Mesothelial cell of epicardium (in vitro differentiated cells): ENCODE measurements around the gene SNX14. TPM values are rescaled to one million over a fixed set of nuclear protein-coding genes. Genes with fewer than 3 reads are reported as not detected.

Experiments used
- DNase-seq, 2 experiments: peaks; one replicate each; pipeline ENCODE4 v3.0.0; 2021; ENCODE audit warnings: low spot score in 2 of 2; ENCODE audit not compliant: unreplicated experiment in 2 of 2
- H3K27ac Mint-ChIP-seq: 2 replicates; pipeline ENCODE4 v1.8.0; 2021; ENCODE audit warnings: mixed read lengths
- H3K27me3 Mint-ChIP-seq: 2 replicates; pipeline ENCODE4 v1.8.0; 2021; ENCODE audit warnings: low read depth, mixed read lengths
- H3K36me3 Mint-ChIP-seq: 2 replicates; pipeline ENCODE4 v1.8.0; 2021; ENCODE audit warnings: mixed read lengths
- H3K4me1 Mint-ChIP-seq: 2 replicates; pipeline ENCODE4 v1.8.0; 2021; ENCODE audit warnings: mixed read lengths
- H3K4me3 Mint-ChIP-seq: 2 replicates; pipeline ENCODE4 v1.8.0; 2021; ENCODE audit warnings: mild to moderate bottlenecking, moderate library complexity, mixed read lengths
- H3K9me3 Mint-ChIP-seq: 2 replicates; pipeline ENCODE4 v1.8.0; 2021; ENCODE audit warnings: mixed read lengths
- total RNA-seq: library from RNA; stranded (reverse); gene quantifications from 3 replicates; pipeline ENCODE4 v1.2.1, GENCODE V29; 2021
- TF ChIP-seq, protein P1 (sequence below): fragments of 200-600 bp; sonication (generic); IDR thresholded peaks from one replicate; pipeline ENCODE4 v1.5.0; 2021; ENCODE audit warnings: antibody characterized with exemption; ENCODE audit not compliant: unreplicated experiment

SNX14 gene
- total RNA-seq, 1 donor from 2014 or later: 73.3 TPM

DNA sequence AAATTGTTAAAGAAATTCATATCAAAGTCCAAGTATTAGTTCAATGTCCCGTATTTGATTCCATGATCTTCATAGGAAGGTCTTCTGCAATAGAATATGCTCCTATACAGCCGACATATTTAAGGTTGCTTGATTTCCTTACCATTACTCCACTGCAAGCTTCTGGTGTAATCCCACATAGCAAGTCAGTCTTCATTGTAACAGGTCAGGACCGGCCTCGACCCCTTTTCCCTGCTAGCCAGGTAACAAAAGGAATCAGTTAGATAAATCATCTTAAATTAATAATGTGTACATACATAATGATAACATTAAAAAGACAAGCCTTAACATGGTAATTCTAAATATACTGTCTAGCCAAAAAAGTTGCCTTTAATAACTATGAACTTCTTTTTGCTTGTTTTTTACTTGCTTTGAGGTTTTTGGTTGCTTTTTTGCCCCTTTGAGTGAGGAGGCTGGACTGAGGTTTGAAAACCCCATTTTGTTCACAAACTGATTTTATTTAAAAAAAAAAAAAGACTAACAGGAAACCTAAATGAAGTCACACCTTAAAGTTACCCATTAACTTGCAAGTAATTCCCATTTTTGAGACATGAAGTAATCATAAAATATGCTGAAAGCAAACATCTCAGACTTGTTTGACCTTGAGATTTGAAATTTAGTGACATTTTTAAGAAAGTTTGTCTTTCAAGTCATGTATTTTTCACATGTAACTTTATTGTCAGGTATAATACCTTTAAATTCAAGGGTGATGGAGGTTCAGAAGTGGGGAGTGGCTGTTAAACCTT lies 19.2 kb upstream of the SNX14 start:
- no peaks in the 10 kb centered on the region for H3K27me3 Mint-ChIP-seq
- TF ChIP-seq, protein P1, sequence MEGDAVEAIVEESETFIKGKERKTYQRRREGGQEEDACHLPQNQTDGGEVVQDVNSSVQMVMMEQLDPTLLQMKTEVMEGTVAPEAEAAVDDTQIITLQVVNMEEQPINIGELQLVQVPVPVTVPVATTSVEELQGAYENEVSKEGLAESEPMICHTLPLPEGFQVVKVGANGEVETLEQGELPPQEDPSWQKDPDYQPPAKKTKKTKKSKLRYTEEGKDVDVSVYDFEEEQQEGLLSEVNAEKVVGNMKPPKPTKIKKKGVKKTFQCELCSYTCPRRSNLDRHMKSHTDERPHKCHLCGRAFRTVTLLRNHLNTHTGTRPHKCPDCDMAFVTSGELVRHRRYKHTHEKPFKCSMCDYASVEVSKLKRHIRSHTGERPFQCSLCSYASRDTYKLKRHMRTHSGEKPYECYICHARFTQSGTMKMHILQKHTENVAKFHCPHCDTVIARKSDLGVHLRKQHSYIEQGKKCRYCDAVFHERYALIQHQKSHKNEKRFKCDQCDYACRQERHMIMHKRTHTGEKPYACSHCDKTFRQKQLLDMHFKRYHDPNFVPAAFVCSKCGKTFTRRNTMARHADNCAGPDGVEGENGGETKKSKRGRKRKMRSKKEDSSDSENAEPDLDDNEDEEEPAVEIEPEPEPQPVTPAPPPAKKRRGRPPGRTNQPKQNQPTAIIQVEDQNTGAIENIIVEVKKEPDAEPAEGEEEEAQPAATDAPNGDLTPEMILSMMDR: no peak
- H3K36me3 Mint-ChIP-seq: peaks cover 24% of the 10 kb centered on the region
- H3K4me1 Mint-ChIP-seq: no peaks in the 10 kb centered on the region
- H3K27ac Mint-ChIP-seq: no peak overlapping the region
- H3K9me3 Mint-ChIP-seq: no peaks in the 10 kb centered on the region
- DNase-seq: no peak
- H3K4me3 Mint-ChIP-seq: no peak overlapping the region

DNA sequence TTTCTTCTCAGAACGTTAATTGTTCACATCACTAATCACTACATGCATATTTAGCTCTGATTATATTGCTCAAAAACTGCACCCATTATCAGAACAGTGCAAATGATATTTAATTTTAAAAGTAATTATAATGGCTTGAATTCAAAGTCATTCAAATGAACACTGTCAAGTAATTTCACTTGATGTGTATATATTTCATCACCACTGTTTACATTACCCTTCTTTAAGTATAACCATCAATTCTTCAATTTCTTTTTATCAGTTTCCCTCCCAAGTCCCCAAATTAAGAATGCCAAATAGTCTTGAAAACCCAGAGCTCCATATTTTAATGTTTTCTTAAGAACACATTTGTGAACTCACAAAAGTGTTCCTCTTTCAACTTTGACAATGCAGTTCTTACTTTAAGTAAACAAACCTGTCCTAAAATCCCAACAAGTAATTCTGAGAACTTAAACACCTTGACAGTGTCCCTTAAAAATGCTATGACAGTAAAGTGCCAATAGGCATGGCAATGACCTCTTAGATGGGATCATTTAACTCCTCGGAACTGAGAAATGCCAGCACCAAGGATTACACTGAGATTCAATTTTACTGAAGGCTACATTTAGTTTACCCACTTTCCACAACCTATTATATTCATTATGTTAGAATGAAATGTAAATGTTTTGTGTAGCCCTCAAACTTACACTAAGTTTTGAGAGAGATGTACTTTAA lies 16.7 kb upstream of the SNX14 start:
- Mint-ChIP-seq H3K36me3 (peaks cover 11% of the 10 kb centered on the region), H3K27me3 (no peaks in the 10 kb centered on the region), H3K27ac (no peak overlapping the region), H3K9me3 (no peaks in the 10 kb centered on the region), H3K4me1 (no peaks in the 10 kb centered on the region), H3K4me3 (no peak overlapping the region)
- no peak for DNase-seq
- TF ChIP-seq, protein P1: no peak

DNA sequence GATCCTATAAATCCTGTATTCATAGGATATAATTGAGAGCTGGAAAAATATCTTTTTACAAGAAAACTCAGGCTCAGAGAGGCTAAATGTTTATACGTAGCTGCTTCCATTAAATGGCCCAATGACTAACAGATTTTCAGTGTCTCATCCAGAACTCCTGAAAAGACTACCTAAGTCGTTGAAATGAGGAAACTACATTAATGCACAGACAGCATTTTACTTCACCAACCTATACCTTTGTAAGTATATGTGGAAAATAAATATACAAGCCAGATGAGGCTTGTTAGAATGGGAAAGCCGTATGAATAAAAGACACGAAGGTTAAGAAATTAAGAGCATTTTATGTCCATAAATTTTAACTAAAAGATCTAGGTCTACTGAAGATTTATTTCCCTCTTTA lies 8.4 kb upstream of the SNX14 start:
- DNase-seq: no peak
- TF ChIP-seq, protein P1: no peak
- Mint-ChIP-seq H3K4me1 (peaks cover 4% of the 10 kb centered on the region), H3K27ac (no peak overlapping the region), H3K27me3 (no peaks in the 10 kb centered on the region), H3K9me3 (no peaks in the 10 kb centered on the region), H3K4me3 (no peak overlapping the region), H3K36me3 (no peaks in the 10 kb centered on the region)

DNA sequence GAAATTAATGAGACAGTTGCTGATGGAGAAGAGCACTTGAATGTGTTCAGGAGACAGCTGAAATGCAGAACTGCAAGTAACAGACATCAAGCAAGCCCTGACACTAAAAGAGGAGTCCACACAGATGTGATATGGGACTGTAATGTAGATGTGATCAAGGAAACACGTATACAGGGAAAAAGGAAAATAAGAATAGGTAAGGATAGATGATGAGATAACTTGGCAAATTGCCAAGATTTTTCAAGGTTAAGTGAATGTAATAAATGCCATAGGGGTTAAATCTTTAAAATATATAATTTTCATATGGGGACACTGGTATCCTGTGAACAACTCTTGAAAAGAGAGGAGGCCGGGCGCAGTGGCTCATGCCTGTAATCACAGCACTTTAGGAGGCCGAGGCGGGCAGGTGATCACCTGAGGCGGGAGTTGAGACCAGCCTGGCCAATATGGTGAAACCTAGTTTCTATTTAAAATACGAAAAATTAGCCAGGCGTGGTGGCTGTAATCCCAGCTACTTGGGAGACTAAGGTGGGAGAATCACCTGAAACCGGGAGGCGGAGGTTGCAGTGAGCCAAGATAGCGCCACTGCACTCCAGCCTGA lies 7.2 kb upstream of the SNX14 start:
- Mint-ChIP-seq H3K27ac (no peak overlapping the region), H3K36me3 (no peaks in the 10 kb centered on the region), H3K4me1 (peaks cover 4% of the 10 kb centered on the region), H3K27me3 (no peaks in the 10 kb centered on the region), H3K4me3 (no peak overlapping the region), H3K9me3 (no peaks in the 10 kb centered on the region)
- no peak for DNase-seq
- TF ChIP-seq, protein P1: no peak

DNA sequence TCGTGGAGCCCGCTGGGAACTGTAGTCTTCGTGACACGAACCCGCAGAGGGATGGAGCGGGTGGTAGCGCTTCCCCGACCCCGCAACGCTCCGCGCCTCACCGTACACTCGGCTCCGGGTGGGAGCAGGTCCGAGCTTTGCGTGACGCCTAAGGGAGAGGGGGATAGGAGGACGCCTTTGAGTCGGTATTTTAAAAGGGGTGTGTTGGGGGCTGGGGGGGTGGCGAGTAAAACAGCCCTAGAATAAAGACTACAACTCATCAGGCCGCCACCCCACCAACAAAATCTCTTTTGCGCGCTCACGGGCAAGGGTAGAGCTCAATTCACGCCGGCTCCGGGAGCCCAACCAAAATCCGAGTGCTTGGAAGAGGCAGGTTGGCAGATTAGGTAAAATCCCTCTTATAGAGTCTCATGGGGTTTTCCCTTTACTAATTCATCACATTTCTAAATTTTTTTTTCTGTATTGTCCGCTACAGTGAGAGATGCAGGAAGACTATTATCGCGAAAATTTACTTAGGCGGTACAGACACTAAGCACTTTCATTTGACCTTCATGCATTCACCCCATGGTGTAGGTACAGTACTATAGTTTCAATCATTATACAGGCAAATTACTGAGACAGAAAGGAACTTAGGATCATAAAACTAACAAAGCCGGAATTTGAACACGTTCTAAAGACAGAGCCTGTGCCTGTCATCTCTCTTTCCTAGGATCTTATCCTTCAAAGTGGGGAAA lies 706 bp upstream of the SNX14 start:
- H3K4me3 Mint-ChIP-seq: peak overlapping the region; percentile 96
- H3K27me3 Mint-ChIP-seq: no peaks in the 10 kb centered on the region
- H3K27ac Mint-ChIP-seq: peak overlapping the region; percentile 97
- no peak for DNase-seq
- H3K4me1 Mint-ChIP-seq: peaks cover 14% of the 10 kb centered on the region
- peaks cover 16% of the 10 kb centered on the region for H3K36me3 Mint-ChIP-seq
- peaks cover 14% of the 10 kb centered on the region for H3K9me3 Mint-ChIP-seq
- TF ChIP-seq, protein P1: no peak
